GM06990 (cell line): ENCODE data around the gene CEP72.
A peak's percentile ranks its signal among the peaks of the same experiment; 100 is the strongest.

Source experiments
- DNase-seq: peaks from one replicate; pipeline ENCODE4 v3.0.0-alpha.2; 2011; ENCODE audit not compliant: insufficient read length; ENCODE audit errors: extremely low read depth
- H3K27me3 ChIP-seq: replicated peaks from 2 replicates; pipeline ENCODE4 v1.6.0; 2011; ENCODE audit warnings: low read length; ENCODE audit not compliant: control insufficient read depth, insufficient read depth
- H3K36me3 ChIP-seq: 2 replicates; pipeline ENCODE4 v1.5.1; 2011; ENCODE audit warnings: low read length; ENCODE audit not compliant: control insufficient read depth, insufficient read depth
- H3K4me3 ChIP-seq: replicated peaks from 2 replicates; pipeline ENCODE4 v1.5.1; 2011; ENCODE audit warnings: low read depth, mild to moderate bottlenecking, control low read depth, low read length
- CTCF ChIP-seq: IDR thresholded peaks from 2 replicates; pipeline ENCODE4 v1.5.1; 2011; ENCODE audit warnings: low read length, control low read depth, mild to moderate bottlenecking, inconsistent platforms; ENCODE audit not compliant: insufficient read depth, poor library complexity, severe bottlenecking

CEP72 gene

DNA sequence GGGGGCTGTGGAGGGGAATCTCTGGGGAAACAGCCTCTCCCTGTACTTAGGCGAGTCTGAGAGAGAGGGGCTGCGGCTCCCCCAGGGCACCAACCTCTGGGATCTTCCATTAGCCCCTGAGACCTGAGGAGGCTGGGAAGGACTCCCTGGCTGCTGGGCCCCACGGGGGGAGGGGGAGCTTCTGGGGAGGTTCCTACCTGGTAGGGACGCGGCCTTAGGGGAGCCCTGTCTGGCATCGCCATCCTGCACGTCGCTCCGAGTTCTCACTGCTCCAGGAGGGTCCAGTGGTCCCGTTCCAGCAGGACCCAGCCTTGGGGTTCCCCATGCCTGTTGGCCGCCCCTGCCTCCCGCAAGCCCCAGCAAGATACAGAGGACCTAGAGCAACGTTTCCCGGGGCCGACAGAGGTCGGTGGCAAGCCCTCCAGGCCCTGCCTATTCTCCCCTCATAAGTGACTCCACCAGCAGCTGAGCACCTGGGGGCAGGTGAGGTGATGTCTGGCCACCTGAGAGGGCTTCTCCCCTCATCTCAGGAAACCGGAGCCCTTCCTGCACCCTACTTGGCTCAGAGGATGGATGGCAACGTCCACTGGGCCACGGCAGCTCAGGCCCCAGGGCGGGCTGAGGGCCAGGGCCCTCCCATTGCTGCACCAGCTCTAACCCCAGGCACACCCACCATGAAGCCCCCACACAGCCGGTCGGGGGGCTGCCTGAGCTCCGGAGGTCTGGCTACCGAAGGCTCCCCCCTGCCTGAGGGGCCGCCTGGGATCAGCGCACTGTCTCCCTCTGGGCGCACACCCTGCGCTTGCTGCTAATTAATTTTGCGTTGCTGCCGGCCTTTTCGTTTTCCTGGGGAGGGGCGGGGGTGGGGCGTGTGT is 58.5 kb downstream of the CEP72 start:
- Histone ChIP-seq H3K4me3 (no peak overlapping the region), H3K27me3 (no peaks in the 10 kb centered on the region), H3K36me3 (0 out of 2 replicates have a peak, but pooled peaks cover 2% of the 10 kb centered on the region)
- no peak for DNase-seq
- no peak for TF ChIP-seq CTCF

DNA sequence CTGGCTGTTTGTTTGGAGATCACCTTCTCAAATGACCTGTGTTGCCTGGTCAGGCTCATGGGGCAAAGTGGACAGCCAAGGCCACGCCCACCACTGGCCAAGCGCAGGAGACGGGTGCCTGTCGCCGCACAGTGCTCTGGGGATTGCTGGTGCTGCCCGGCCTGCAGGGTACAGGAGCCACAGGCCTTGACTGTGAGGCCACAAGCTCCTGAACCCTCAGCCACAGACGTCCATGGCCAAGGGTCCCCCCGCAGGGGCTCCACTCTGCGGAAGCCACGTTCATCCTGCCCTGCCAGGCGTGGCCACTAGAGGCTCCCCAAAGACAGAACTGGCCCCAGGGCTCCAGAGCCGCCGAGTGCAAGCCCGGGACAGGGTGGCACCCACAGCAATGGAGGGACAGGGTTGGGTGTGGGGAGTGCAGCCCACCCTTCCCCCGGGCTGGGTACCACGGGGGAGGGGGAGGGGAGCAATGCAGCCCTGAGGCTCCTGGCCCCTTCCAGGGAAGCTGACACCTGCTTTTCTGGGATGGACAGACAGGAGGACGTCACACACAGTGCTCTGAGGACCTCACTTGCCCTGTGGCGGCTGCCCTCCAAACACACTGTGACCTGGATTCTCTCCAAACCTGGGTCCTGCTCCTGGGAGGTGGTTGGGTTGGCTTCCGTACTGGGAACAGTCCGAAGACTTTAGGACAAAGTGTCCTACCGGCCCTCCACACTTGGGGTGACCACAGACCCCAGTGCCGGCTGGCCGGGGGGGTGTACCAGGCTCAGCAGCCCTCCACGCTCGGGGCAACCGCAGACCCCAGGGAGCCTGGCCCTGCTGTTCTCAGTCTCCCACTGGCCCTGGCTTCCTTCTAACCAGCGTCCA is 59.6 kb downstream of the CEP72 start:
- Histone ChIP-seq H3K36me3 (0 out of 2 replicates have a peak, but pooled peaks cover 2% of the 10 kb centered on the region), H3K27me3 (no peaks in the 10 kb centered on the region), H3K4me3 (no peak overlapping the region)
- TF ChIP-seq CTCF = peak; percentile 91
- DNase-seq = no peak

- H3K4me3 ChIP-seq = no peak overlapping the region
- no peak for TF ChIP-seq CTCF
- peak; percentile 48 for DNase-seq
- H3K27me3 ChIP-seq = no peaks in the 10 kb centered on the region
- H3K36me3 ChIP-seq = no peaks in the 10 kb centered on the region
Measured at GRCh38 chr5:672329-673160, 60.4 kb downstream of the CEP72 start.

DNA sequence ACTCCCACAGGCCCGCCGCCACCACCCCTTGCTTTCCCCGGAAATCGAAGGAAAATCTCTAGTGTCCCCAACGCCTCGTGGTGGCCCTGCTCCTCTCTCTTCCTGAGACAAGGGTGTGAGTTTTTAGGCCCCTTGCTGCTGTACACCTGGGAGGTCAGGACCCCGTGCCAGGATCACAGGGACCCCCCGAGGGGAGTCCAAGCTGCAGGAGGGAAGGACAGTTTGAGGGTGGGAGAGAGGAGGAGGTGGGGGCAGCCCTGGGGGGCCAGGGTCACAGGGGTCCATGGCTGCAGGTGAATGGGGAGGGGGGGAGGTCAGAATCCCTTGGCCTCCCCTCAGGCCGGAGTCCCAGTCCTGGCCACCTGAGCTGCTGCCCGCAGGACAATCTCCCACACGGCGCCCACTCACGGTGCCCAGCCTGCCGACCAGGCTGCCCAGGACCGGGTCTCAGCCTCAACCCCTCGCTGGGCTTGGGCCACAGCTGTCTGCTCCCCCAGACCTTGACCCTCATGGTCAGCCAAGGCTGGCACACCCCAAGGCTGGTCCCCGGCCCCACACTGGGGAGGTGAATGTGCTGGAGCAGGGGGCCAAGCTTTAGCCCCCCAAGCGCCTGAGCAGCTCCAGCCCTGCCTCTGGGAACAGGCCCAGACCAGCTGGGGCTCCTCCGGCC is 61.2 kb downstream of the CEP72 start:
- Histone ChIP-seq H3K4me3 (no peak overlapping the region), H3K27me3 (no peaks in the 10 kb centered on the region), H3K36me3 (no peaks in the 10 kb centered on the region)
- no peak for DNase-seq
- TF ChIP-seq CTCF = no peak

DNA sequence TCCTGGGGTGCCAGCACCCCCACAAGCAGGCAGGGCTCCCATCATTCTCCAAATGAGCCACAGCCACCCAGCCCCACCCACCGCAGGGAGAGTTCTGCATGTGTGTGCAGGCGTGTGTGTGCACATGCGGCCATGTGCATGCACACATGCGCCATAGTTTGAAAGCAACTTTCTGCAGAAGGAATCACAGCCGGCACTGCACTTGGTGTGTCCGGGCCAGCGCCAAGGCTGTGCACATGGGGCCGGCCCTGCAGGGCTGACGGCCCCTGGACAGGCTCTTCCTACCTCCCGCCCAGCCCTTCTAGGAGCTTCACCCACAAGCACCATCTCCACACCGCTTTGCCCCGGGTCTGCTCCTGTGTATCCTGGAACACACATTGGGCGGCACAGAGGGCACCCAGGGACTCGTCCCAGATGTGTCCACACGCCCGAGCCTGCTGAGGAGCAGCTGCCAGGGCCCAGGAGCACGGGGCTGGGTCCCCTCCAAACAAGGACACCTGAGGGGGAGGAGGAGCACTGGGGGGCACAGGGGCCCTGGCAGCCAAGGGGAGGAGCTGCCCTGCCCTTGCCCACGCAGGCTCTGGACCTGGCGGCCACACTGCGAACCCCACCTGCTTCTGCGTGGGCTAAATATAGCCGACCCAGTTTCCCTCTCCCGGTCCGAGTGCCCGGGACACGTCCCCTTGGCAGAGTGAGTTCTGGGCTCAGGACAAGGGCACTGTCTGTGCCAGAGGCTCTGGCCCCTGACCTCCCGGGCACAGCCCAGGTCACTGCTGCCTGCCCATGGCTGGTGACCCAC is 61.9 kb downstream of the CEP72 start:
- Histone ChIP-seq H3K36me3 (no peaks in the 10 kb centered on the region), H3K27me3 (no peaks in the 10 kb centered on the region), H3K4me3 (no peak overlapping the region)
- DNase-seq = no peak
- TF ChIP-seq CTCF = no peak
